HG03469 (cell line): Measurements from ENCODE around the gene SF3A2.
A peak's percentile ranks its signal among the peaks of the same experiment; 100 is the strongest.

Source experiments
- ATAC-seq: cut with Tn5 transposase; IDR thresholded peaks from one replicate; pipeline ENCODE4 v1.9.1; 2021; ENCODE audit warnings: mild to moderate bottlenecking, moderate library complexity, moderate number of reproducible peaks; ENCODE audit not compliant: unreplicated experiment

Gene SF3A2

DNA sequence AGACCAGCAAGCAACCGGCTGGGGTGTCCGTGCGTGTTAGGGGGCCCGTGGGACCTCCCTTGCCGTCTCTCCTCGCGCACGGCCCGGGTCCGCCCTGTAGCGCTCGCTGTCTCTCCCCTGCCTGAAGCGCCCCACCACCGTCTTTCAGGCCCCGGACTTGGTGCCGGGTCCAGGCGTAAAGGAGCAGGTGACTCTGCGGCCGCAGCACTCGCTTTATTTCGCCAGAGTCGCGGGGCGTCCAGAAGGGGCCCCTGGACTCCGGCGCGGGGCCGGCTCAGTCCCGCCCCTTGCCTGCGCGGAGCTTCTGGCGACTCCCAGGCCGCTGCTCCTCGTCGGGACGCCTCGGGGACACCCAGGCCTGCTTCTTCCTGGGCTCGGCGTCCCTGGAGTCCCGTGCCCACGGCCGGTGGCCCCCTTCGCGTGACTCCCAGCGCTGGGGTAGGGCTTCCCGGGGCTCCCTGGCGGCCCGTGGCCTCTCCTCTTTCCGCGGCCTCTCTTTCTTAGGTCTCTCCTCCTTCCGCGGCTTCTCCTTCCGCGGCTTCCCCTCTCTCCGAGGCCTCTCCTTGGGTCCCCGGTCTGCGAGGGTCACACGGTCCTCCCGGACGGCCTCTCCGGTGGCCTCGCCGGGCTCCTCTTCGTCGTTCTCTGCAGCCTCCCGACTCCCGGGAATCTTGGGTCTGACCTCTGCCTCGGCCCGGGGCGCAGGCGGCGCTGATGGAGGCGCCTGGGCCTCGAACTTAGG is 15.6 kb downstream of the SF3A2 start:
- ATAC-seq: no peak

DNA sequence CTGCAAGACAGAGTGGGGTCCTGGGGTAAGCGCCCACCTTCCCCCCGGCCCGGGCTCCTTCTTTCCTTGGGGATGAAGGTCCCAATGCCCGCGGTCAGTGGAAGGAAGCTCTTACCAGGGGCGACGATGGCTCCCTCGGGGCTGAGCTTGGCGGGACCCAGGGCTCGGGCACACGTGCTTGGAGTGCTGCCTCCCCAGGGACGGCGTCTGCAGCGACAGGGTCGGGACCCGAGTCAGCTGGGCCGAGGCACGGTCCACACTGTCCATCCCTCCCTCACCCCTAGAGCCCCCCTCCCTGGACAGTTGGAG is 16.1 kb downstream of the SF3A2 start:
- no peak for ATAC-seq

- no peak for ATAC-seq
Measured at GRCh38 chr19:2253106-2254063, 16.8 kb downstream of the SF3A2 start.

DNA sequence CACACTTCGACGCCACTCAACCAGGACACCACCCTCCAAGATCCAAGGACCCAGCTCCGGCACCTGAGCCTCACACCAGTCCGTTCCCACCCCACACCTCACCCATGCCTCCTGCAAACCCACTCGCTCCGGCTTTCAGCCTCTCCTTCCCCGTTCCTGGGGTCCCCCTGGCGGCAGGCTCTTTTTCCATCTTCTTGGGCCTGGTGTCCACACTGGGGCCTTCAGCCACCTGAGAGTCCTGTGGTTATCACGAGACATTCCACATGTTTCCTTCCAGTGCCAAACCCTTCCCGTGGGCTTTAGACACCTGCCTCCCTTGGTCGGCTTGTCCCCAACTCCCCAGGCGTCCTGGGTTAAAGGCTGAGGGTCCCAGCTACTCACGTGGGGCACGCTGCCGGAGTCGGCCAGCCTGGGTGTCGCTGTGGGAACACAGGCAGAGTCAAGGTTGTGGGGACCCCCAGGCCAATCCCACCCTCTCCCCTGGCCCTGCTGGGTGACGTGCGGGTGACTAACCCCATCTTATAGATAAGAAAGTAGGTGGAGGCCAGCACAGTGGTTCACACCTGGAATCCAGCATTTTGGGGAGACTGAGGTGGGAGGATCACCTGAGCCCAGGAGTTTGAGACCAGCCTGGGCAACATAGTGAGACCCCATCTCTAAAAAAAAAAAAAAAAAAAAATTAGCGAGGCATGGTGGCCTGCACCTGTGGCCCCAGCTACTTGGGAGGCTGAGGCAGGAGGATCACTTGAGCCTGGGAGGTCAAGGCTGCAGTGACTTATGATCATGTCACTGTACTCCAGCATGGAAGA is 17.6 kb downstream of the SF3A2 start:
- ATAC-seq: no peak

DNA sequence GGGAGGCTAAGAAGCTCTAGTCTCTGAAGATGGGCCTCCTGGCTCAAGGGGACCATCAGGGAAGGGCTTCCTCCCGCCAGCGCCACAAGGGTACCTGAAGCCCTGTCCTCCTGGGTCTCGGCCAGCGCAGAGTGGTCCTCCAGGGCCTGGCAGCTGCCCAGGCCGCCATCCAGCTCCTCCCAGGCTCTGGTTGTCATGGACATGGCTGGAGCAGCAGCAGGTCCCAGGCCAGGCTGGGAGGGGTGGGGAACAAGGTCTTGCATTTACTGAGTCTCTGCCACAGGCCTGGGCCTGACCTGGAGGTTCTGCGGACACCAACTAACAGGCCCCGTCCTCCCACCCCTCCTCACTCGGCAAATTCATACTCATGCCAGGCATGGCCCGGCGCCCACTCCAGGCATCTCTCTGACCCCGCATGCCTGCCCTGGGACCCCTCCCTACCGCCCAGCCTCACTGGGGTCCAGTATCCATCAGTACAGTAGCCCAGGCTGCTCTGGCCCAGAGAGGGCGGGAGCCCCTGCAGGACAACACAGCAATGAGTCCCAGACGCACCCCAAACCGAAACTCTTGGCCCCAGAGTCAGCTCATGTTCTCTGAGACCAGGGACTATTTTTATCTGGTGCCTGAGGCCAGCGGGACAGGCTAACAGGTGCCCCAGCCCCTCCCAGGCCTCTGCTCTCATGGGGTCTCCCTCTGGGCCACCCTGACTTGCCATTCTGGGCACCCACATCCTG is 18.7 kb downstream of the SF3A2 start:
- ATAC-seq: no peak

DNA sequence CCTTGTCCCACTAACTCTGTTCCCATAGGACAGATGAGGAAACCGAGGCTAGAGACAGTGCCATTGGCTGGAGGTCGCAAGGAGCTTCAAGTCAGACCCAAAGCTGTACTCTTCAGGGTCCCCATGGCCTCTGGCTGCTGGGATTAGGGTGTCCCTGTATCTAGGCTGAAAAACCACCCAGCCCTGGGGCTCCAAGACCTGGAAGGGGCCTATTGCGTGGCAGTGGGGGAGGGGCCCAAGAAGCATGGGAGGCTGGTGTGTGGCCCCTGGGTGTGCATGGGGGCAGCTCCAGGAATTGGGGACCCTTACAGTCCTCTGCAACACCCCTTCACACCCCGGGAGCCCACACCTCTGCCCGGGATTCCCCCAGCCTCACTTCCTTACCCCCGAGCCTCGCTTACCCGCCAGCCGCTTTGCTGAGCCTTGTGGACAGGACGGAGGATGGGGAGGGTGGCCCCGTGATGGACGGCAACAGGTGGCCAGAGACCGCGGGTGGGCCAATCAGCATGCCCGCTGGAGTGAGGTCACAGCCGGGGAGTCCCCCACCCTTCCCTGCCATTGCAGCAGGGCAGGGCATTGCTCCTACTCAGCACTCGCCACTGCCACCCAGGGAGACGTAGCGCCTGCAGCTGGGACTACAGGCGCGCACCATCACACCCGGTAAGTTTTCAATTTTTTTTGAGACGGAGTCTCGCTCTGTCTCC is 19.5 kb downstream of the SF3A2 start, which contains the start of gene JSRP1:
Gene JSRP1, minus strand, starts transcription at position 436 of the 704 bp plus-strand sequence. CDS start 1,103 bp downstream, outside the sequence.
- no peak for ATAC-seq

- ATAC-seq: no peak
Measured at GRCh38 chr19:2259336-2259735, 22.7 kb downstream of the SF3A2 start.

DNA sequence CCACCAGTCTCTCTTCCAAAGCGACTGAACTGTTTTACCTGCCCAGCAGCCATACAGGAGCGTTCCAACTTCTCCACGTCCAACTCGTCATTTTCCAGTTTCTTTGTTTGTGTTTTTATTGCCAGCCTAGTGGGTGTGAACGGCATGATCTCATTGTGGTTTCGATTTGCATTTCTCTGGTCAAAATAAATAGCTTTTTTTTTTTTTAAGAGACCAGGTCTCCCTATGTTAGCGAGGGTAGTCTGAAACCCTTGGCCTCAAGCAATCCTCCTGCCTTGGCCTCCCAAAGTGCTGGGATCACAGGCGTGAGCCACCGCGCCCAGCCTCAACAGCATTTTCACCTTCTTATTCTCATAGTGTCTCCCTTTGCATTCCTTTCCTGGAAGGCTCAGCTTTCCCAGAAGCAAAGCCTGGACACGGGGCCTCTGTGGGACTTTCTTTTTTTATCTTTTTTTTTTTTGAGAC is 23.7 kb downstream of the SF3A2 start:
- ATAC-seq: no peak

GRCh38 chr19:2261438-2262172 is 25.0 kb downstream of the SF3A2 start:
- ATAC-seq: no peak

DNA sequence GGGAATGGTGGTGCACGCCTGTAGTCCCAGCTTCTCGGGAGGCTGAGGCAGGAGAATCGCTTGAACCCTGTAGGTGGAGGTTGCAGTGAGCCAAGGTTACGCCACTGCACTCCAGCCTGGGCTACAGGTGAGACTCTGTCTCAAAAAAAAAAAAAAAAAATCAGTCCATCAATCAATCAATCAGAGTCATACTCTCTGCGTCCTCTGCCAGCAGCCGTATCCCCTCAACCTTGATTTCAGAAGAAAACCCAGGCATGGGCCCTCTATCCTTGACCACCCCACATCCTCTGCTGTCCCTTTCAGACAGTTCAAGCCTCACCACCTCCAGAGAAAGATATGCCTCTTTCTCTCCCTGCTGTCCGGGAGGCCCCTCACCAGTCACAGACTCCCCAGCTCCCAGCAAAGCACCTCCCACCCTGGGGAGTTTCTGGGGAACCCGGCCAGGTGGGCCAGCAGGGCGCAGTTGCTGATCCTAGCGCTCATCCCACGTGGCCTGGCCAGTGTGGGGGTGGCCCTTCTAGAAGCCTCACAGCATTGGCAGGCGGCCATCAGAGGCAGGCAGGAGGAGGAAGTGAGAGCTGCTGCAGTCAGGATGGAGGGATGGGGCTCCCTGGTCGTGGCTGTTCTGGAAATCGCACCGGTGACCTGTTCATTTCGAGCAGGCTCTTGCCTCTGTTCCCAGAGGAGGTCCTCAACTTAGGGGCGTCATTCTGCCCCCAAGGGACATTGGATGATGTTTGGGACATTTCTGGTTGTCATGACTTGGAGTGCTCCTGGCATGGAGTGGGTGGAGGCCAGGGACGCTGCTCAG is 29.8 kb downstream of the SF3A2 start:
- ATAC-seq: no peak

DNA sequence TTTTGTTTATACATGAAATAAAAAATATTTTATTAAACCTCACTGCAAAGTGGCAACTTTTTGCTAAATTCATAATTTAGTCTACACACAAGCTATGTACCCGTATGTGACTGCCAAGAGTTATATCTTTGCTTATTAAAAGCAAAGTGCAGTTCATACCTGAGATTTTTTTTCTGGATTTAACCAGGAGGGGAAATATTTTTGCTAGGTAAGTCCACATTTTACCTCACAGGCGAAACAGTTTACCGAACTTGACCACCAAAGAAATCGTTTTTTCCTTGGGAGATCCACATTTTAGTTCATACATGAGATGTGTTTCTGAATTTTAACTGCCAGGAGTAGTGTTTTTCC is 31.8 kb downstream of the SF3A2 start:
- no peak for ATAC-seq

- ATAC-seq: no peak
Measured at GRCh38 chr19:2268861-2269243, 32.2 kb downstream of the SF3A2 start.

DNA sequence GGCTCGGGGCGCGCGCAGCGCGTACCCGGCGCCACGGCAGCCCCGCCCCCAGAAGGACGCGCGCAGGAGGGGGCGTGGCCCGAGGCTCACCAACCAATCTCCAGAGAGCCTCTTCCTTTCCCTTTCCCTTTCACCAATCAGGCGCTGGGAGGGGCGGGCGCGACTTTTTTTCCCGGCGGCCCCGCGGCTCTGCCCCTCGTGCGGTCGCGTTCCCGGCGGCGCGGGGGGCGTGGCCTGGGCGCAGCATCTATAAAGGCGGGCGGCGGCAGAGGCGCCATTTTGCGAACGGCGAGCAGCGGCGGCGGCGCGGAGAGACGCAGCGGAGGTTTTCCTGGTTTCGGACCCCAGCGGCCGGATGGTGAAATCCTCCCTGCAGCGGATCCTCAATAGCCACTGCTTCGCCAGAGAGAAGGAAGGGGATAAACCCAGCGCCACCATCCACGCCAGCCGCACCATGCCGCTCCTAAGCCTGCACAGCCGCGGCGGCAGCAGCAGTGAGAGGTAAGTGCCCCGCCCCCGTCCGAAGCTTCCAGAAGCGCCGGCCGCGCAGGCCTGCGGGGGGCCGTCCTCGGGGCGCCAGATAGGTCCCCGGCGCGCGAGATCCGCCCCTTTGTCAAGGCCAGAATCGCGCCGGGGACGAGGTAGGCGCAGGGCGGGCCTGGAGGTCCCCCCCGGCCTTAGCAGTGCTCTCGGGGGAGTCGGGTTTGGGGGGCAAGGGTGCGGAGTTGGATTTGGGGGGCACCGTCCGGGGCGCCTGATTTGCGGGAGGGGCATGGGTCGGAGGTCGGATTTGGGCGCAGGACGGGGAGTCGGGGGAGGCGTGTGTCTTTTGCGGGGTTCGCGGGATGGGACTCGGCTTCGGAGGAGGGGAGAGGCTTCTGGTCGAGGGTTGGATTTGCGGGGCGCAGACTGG is 32.9 kb downstream of the SF3A2 start:
- peak; percentile 39 for ATAC-seq

DNA sequence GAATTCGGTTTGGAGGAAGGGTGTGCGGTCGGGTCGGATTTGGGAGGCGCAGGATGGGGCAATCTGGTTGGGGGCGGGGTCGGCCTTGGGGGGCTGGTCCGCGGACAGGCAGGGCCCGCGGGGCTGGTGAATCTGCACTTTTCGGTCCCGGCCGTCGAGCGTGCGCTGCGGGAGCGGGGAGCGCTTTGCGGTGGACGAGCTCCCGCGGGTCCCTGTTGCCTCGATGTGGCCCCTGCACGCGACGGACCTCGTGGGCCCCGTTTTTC is 33.5 kb downstream of the SF3A2 start:
- no peak for ATAC-seq

- ATAC-seq: no peak
Measured at GRCh38 chr19:2270423-2271233, 34.0 kb downstream of the SF3A2 start.

DNA sequence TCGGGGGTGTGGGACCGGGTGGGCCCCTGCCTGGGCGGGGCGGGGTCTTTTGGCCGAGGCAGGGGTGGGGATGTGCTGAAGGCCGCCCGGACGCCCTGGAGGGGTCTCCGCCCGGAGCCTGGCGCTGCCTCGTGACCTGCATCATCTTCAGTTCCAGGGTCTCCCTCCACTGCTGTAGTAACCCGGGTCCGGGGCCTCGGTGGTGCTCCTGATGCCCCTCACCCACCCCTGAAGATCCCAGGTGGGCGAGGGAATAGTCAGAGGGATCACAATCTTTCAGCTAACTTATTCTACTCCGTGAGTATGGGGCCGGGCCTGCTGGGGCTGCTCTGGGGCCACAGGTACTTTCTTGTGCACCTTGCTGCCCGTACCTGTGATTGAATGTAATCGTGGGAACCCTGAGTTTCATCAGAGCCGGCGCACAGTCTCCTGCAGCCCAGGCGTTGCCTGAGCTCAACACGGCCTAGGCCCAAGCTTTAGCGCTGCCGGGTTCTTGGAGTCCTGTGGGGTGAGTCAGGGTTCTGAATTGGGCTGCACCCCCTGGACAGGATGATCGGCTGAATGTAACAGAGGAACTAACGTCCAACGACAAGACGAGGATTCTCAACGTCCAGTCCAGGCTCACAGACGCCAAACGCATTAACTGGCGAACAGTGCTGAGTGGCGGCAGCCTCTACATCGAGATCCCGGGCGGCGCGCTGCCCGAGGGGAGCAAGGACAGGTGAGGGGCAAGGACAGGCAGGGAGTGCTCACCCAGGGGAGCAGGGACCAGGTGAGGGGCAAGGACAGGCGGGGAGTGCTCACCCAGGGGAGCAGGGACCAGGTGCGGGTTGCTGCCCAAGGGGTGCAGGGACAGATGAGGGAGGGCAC is 34.8 kb downstream of the SF3A2 start:
- ATAC-seq: no peak
